Hepatocyte (in vitro differentiated cells): ENCODE results near the gene RAB32.

Experiments used
- CTCF ChIP-seq: fragments of 200-600 bp; sonication (generic); IDR thresholded peaks from 2 replicates; pipeline ENCODE4 v1.5.1; 2016; ENCODE audit warnings: antibody characterized with exemption, mild to moderate bottlenecking; ENCODE audit not compliant: poor library complexity
- EZH2 ChIP-seq: fragments of 200-600 bp; sonication (generic); IDR thresholded peaks from 2 replicates; pipeline ENCODE4 v1.6.1; 2016; ENCODE audit warnings: antibody characterized with exemption, mild to moderate bottlenecking, borderline replicate concordance
- EZH2phosphoT487 ChIP-seq: fragments of 200-600 bp; sonication (generic); IDR thresholded peaks from one replicate; pipeline ENCODE4 v1.6.1; 2018; ENCODE audit warnings: antibody characterized with exemption, mild to moderate bottlenecking, low read depth, moderate library complexity; ENCODE audit not compliant: unreplicated experiment, severe bottlenecking

DNA sequence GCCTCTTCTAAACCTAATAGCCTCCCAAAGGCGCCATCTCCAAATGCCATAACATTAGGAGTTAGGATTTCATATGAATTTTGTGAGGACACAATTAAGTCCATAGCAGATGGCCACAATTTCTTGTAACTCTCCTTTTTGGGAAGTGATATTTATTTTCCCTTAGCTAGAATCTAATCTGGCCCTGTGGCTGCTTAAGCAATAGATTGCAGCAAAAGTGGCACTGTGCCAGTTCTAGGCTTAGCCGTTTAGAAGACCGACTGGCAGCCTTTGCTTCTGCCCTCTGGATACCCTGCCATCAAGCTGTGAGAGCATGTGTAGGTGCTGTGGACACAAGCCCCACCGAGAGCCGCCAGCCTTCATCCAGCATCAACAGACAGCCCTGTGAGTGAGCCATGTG, 39.2 kb downstream of the RAB32 start:
- TF ChIP-seq CTCF (no peak), EZH2 (no peak), EZH2phosphoT487 (no peak)
